WTC11 (cell line): ENCODE results near the gene MT1M. TPM values are rescaled to one million over a fixed set of nuclear protein-coding genes. Genes with fewer than 3 reads are reported as not detected.

Experiments
- ATAC-seq: fragments of 200-7000 bp; cut with Tn5 transposase; 2 replicates; pipeline ENCODE4 v1.10.0; 2021; ENCODE audit warnings: mild to moderate bottlenecking, moderate library complexity
- CTCF ChIA-PET: fragments of 300-600 bp; sonication (Branson Sonifier 250); formaldehyde crosslinking; loops from one replicate; lab custom pipeline; 2021; ENCODE audit warnings: antibody characterized with exemption; lab: Charles Lee
- POLR2A ChIA-PET: fragments of 350-600 bp; sonication (Branson Sonifier 250); formaldehyde crosslinking; loops from one replicate; lab custom pipeline; 2021; ENCODE audit warnings: antibody characterized with exemption; lab: Charles Lee
- DNase-seq: peaks from one replicate; pipeline ENCODE4 v3.0.0; 2021; ENCODE audit warnings: low spot score
- H3K27ac Mint-ChIP-seq: 2 replicates; pipeline ENCODE4 v1.8.0; 2021; ENCODE audit warnings: mixed read lengths
- H3K27me3 Mint-ChIP-seq: 2 replicates; pipeline ENCODE4 v1.8.0; 2021; ENCODE audit warnings: low read depth, mild to moderate bottlenecking, moderate library complexity, mixed read lengths
- H3K36me3 Mint-ChIP-seq: 2 replicates; pipeline ENCODE4 v1.8.0; 2021; ENCODE audit warnings: mixed read lengths
- H3K4me1 Mint-ChIP-seq: 2 replicates; pipeline ENCODE4 v1.8.0; 2022; ENCODE audit warnings: mixed read lengths
- H3K4me3 Mint-ChIP-seq: 2 replicates; pipeline ENCODE4 v1.8.0; 2021; ENCODE audit warnings: mild to moderate bottlenecking, moderate library complexity, mixed read lengths
- H3K9me3 Mint-ChIP-seq: 2 replicates; pipeline ENCODE4 v1.8.0; 2021; ENCODE audit warnings: mixed read lengths
- ATF1 ChIP-seq: sonication (generic); formaldehyde crosslinking; IDR thresholded peaks from 2 replicates; pipeline ENCODE4 v1.8.1; 2023; ENCODE audit warnings: mild to moderate bottlenecking, moderate library complexity, missing genetic modification reagents
- ESRRA ChIP-seq: sonication (generic); formaldehyde crosslinking; IDR thresholded peaks from 2 replicates; pipeline ENCODE4 v1.8.1; 2022; ENCODE audit warnings: mild to moderate bottlenecking, missing genetic modification reagents, borderline replicate concordance
- GABPB1 ChIP-seq: sonication (generic); formaldehyde crosslinking; IDR thresholded peaks from 2 replicates; pipeline ENCODE4 v1.8.1; 2023; ENCODE audit warnings: mild to moderate bottlenecking, missing genetic modification reagents
- IRF2 ChIP-seq: sonication (generic); formaldehyde crosslinking; IDR thresholded peaks from 2 replicates; pipeline ENCODE4 v1.8.0; 2022; ENCODE audit warnings: low read depth, missing genetic modification reagents, borderline replicate concordance
- NR1H2 ChIP-seq: sonication (generic); formaldehyde crosslinking; IDR thresholded peaks from 2 replicates; pipeline ENCODE4 v1.9.0; 2021; ENCODE audit warnings: mild to moderate bottlenecking, moderate library complexity, missing genetic modification reagents
- ZNF263 ChIP-seq: sonication (generic); formaldehyde crosslinking; IDR thresholded peaks from 2 replicates; pipeline ENCODE4 v1.8.1; 2022; ENCODE audit warnings: low read depth, mild to moderate bottlenecking, moderate library complexity, missing genetic modification reagents
- ZNF671 ChIP-seq: fragments of 250-450 bp; sonication (Bioruptor Pico); IDR thresholded peaks from 2 replicates; pipeline ENCODE4 v1.8.0; 2021; ENCODE audit warnings: mild to moderate bottlenecking
- total RNA-seq: library from RNA; stranded (reverse); gene quantifications from 3 replicates; pipeline ENCODE4 v1.2.3, GENCODE V29; 2021
- TF ChIP-seq, protein P1 (sequence below): sonication (generic); formaldehyde crosslinking; IDR thresholded peaks from 2 replicates; pipeline ENCODE4 v1.8.0; 2023; ENCODE audit warnings: mild to moderate bottlenecking, missing genetic modification reagents
- TF ChIP-seq, protein P2 (sequence below): sonication (generic); formaldehyde crosslinking; IDR thresholded peaks from 2 replicates; pipeline ENCODE4 v1.8.1; 2023; ENCODE audit warnings: mild to moderate bottlenecking, missing genetic modification reagents
- TF ChIP-seq, protein P3 (sequence below): sonication (generic); formaldehyde crosslinking; IDR thresholded peaks from 2 replicates; pipeline ENCODE4 v1.8.0; 2023; ENCODE audit warnings: missing genetic modification reagents
- TF ChIP-seq, protein P4 (sequence below): sonication (generic); formaldehyde crosslinking; IDR thresholded peaks from 2 replicates; pipeline ENCODE4 v1.8.1; 2022; ENCODE audit warnings: missing genetic modification reagents, borderline replicate concordance
- TF ChIP-seq, protein P5 (sequence below): fragments of 250-450 bp; sonication (Bioruptor Pico); IDR thresholded peaks from 2 replicates; pipeline ENCODE4 v2.1.2; 2022; ENCODE audit warnings: mild to moderate bottlenecking, moderate library complexity
- TF ChIP-seq, protein P6 (sequence below): sonication (generic); formaldehyde crosslinking; IDR thresholded peaks from 2 replicates; pipeline ENCODE4 v1.8.1; 2023; ENCODE audit warnings: mild to moderate bottlenecking, missing genetic modification reagents, borderline replicate concordance
- TF ChIP-seq, protein P7 (sequence below): sonication (generic); formaldehyde crosslinking; IDR thresholded peaks from 2 replicates; pipeline ENCODE4 v1.8.0; 2022; ENCODE audit warnings: missing genetic modification reagents
- TF ChIP-seq, protein P8 (sequence below): fragments of 250-450 bp; sonication (Bioruptor Pico); IDR thresholded peaks from 2 replicates; pipeline ENCODE4 v1.9.0; 2021; ENCODE audit warnings: mild to moderate bottlenecking

MT1M gene
- total RNA-seq, 1 experiment from 2014 or later = 4.7 TPM

DNA sequence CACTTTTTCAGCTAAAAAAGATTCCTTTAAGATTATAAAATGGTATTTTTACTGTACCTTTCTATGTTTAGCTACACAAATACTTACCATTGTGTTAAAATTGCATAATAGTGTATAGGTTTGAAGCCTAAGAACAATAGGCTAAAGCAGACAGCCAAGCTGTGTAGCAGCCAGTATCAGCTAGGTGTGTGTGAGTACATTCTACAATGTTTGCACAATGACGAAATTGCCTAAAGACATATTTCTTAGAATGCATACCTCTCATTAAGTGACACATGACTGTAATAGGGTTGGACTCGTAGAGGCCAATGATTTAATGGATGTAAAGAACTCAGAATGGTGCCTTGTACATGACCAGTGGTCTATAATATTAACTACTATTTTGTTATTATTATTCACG lies 17.4 kb downstream of the MT1M start (continued):
- TF ChIP-seq, protein P1, sequence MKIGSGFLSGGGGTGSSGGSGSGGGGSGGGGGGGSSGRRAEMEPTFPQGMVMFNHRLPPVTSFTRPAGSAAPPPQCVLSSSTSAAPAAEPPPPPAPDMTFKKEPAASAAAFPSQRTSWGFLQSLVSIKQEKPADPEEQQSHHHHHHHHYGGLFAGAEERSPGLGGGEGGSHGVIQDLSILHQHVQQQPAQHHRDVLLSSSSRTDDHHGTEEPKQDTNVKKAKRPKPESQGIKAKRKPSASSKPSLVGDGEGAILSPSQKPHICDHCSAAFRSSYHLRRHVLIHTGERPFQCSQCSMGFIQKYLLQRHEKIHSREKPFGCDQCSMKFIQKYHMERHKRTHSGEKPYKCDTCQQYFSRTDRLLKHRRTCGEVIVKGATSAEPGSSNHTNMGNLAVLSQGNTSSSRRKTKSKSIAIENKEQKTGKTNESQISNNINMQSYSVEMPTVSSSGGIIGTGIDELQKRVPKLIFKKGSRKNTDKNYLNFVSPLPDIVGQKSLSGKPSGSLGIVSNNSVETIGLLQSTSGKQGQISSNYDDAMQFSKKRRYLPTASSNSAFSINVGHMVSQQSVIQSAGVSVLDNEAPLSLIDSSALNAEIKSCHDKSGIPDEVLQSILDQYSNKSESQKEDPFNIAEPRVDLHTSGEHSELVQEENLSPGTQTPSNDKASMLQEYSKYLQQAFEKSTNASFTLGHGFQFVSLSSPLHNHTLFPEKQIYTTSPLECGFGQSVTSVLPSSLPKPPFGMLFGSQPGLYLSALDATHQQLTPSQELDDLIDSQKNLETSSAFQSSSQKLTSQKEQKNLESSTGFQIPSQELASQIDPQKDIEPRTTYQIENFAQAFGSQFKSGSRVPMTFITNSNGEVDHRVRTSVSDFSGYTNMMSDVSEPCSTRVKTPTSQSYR (CRISPR knock-in tag) = no peak
- TF ChIP-seq, protein P2, sequence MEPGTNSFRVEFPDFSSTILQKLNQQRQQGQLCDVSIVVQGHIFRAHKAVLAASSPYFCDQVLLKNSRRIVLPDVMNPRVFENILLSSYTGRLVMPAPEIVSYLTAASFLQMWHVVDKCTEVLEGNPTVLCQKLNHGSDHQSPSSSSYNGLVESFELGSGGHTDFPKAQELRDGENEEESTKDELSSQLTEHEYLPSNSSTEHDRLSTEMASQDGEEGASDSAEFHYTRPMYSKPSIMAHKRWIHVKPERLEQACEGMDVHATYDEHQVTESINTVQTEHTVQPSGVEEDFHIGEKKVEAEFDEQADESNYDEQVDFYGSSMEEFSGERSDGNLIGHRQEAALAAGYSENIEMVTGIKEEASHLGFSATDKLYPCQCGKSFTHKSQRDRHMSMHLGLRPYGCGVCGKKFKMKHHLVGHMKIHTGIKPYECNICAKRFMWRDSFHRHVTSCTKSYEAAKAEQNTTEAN = no peak
- TF ChIP-seq, protein P3, sequence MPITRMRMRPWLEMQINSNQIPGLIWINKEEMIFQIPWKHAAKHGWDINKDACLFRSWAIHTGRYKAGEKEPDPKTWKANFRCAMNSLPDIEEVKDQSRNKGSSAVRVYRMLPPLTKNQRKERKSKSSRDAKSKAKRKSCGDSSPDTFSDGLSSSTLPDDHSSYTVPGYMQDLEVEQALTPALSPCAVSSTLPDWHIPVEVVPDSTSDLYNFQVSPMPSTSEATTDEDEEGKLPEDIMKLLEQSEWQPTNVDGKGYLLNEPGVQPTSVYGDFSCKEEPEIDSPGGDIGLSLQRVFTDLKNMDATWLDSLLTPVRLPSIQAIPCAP (CRISPR knock-in tag) = no peak

DNA sequence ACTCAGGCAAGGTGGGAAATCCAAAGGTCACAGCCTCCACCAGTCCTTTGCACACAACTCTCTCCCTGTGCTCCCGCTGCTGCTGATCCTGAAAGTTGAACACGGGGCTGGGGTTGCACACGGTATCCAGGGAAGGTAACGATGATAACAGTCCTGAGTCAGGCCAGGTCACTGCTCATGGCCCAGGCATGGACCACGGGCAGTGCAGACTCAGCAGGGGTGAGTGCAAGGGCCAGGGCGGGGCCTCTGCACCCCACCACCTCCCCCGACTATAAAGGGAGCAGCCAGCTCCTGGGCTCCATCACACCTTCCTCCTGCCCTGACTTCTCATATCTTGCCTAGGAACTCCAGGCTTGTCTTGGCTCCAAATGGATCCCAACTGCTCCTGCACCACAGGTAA lies 19.1 kb downstream of the MT1M start, which contains the start of gene MT1B:
TSS of gene MT1B (plus strand) at position 301 of the 400 bp plus-strand sequence. CDS start at position 369, 68 bp downstream.
- ATAC-seq (no peak), DNase-seq (no peak)
- no peak within 1 kb of the TSS for H3K4me3 Mint-ChIP-seq
- no peaks in the 10 kb centered on the region for H3K36me3 Mint-ChIP-seq
- H3K27me3 Mint-ChIP-seq = peaks cover 91% of the 10 kb centered on the region
- no peaks in the 10 kb centered on the region for H3K9me3 Mint-ChIP-seq
- H3K4me1 Mint-ChIP-seq = 0 out of 2 replicates have a peak, but pooled peaks cover 5% of the 10 kb centered on the region
- CTCF ChIA-PET = interaction anchor here (1.6 kb wide), 1 partner anchor 8 kb away, joined by 3 read pairs; no protein-coding TSS in a partner anchor
- no peak within 1 kb of the TSS for H3K27ac Mint-ChIP-seq
- POLR2A ChIA-PET = no interaction called here
- TF ChIP-seq, protein P4, sequence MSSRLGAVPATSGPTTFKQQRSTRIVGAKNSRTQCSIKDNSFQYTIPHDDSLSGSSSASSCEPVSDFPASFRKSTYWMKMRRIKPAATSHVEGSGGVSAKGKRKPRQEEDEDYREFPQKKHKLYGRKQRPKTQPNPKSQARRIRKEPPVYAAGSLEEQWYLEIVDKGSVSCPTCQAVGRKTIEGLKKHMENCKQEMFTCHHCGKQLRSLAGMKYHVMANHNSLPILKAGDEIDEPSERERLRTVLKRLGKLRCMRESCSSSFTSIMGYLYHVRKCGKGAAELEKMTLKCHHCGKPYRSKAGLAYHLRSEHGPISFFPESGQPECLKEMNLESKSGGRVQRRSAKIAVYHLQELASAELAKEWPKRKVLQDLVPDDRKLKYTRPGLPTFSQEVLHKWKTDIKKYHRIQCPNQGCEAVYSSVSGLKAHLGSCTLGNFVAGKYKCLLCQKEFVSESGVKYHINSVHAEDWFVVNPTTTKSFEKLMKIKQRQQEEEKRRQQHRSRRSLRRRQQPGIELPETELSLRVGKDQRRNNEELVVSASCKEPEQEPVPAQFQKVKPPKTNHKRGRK (CRISPR knock-in tag) = no peak
- TF ChIP-seq GABPB1 (CRISPR knock-in tag) (no peak), ZNF671 (CRISPR knock-in tag) (no peak), IRF2 (no peak), ATF1 (CRISPR knock-in tag) (no peak), ESRRA (CRISPR knock-in tag) (no peak), NR1H2 (CRISPR knock-in tag) (no peak), ZNF263 (CRISPR knock-in tag) (no peak)
- TF ChIP-seq, protein P5, sequence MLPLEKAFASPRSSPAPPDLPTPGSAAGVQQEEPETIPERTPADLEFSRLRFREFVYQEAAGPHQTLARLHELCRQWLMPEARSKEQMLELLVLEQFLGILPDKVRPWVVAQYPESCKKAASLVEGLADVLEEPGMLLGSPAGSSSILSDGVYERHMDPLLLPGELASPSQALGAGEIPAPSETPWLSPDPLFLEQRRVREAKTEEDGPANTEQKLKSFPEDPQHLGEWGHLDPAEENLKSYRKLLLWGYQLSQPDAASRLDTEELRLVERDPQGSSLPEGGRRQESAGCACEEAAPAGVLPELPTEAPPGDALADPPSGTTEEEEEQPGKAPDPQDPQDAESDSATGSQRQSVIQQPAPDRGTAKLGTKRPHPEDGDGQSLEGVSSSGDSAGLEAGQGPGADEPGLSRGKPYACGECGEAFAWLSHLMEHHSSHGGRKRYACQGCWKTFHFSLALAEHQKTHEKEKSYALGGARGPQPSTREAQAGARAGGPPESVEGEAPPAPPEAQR (CRISPR knock-in tag) = no peak
- TF ChIP-seq, protein P6, sequence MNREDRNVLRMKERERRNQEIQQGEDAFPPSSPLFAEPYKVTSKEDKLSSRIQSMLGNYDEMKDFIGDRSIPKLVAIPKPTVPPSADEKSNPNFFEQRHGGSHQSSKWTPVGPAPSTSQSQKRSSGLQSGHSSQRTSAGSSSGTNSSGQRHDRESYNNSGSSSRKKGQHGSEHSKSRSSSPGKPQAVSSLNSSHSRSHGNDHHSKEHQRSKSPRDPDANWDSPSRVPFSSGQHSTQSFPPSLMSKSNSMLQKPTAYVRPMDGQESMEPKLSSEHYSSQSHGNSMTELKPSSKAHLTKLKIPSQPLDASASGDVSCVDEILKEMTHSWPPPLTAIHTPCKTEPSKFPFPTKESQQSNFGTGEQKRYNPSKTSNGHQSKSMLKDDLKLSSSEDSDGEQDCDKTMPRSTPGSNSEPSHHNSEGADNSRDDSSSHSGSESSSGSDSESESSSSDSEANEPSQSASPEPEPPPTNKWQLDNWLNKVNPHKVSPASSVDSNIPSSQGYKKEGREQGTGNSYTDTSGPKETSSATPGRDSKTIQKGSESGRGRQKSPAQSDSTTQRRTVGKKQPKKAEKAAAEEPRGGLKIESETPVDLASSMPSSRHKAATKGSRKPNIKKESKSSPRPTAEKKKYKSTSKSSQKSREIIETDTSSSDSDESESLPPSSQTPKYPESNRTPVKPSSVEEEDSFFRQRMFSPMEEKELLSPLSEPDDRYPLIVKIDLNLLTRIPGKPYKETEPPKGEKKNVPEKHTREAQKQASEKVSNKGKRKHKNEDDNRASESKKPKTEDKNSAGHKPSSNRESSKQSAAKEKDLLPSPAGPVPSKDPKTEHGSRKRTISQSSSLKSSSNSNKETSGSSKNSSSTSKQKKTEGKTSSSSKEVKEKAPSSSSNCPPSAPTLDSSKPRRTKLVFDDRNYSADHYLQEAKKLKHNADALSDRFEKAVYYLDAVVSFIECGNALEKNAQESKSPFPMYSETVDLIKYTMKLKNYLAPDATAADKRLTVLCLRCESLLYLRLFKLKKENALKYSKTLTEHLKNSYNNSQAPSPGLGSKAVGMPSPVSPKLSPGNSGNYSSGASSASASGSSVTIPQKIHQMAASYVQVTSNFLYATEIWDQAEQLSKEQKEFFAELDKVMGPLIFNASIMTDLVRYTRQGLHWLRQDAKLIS (CRISPR knock-in tag) = no peak
- TF ChIP-seq, protein P7, sequence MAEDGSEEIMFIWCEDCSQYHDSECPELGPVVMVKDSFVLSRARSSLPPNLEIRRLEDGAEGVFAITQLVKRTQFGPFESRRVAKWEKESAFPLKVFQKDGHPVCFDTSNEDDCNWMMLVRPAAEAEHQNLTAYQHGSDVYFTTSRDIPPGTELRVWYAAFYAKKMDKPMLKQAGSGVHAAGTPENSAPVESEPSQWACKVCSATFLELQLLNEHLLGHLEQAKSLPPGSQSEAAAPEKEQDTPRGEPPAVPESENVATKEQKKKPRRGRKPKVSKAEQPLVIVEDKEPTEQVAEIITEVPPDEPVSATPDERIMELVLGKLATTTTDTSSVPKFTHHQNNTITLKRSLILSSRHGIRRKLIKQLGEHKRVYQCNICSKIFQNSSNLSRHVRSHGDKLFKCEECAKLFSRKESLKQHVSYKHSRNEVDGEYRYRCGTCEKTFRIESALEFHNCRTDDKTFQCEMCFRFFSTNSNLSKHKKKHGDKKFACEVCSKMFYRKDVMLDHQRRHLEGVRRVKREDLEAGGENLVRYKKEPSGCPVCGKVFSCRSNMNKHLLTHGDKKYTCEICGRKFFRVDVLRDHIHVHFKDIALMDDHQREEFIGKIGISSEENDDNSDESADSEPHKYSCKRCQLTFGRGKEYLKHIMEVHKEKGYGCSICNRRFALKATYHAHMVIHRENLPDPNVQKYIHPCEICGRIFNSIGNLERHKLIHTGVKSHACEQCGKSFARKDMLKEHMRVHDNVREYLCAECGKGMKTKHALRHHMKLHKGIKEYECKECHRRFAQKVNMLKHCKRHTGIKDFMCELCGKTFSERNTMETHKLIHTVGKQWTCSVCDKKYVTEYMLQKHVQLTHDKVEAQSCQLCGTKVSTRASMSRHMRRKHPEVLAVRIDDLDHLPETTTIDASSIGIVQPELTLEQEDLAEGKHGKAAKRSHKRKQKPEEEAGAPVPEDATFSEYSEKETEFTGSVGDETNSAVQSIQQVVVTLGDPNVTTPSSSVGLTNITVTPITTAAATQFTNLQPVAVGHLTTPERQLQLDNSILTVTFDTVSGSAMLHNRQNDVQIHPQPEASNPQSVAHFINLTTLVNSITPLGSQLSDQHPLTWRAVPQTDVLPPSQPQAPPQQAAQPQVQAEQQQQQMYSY (CRISPR knock-in tag) = no peak
- TF ChIP-seq, protein P8, sequence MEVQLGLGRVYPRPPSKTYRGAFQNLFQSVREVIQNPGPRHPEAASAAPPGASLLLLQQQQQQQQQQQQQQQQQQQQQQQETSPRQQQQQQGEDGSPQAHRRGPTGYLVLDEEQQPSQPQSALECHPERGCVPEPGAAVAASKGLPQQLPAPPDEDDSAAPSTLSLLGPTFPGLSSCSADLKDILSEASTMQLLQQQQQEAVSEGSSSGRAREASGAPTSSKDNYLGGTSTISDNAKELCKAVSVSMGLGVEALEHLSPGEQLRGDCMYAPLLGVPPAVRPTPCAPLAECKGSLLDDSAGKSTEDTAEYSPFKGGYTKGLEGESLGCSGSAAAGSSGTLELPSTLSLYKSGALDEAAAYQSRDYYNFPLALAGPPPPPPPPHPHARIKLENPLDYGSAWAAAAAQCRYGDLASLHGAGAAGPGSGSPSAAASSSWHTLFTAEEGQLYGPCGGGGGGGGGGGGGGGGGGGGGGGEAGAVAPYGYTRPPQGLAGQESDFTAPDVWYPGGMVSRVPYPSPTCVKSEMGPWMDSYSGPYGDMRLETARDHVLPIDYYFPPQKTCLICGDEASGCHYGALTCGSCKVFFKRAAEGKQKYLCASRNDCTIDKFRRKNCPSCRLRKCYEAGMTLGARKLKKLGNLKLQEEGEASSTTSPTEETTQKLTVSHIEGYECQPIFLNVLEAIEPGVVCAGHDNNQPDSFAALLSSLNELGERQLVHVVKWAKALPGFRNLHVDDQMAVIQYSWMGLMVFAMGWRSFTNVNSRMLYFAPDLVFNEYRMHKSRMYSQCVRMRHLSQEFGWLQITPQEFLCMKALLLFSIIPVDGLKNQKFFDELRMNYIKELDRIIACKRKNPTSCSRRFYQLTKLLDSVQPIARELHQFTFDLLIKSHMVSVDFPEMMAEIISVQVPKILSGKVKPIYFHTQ (CRISPR knock-in tag) = no peak
